Measurements from ENCODE around the gene ALDH3A1. TPM values are rescaled to one million over a fixed set of nuclear protein-coding genes. Genes with fewer than 3 reads are reported as not detected.

Gene ALDH3A1
- total and polyA plus RNA-seq, 2 of the 4 experiments (the other 2 are of a cell fraction) = not detected

DNA sequence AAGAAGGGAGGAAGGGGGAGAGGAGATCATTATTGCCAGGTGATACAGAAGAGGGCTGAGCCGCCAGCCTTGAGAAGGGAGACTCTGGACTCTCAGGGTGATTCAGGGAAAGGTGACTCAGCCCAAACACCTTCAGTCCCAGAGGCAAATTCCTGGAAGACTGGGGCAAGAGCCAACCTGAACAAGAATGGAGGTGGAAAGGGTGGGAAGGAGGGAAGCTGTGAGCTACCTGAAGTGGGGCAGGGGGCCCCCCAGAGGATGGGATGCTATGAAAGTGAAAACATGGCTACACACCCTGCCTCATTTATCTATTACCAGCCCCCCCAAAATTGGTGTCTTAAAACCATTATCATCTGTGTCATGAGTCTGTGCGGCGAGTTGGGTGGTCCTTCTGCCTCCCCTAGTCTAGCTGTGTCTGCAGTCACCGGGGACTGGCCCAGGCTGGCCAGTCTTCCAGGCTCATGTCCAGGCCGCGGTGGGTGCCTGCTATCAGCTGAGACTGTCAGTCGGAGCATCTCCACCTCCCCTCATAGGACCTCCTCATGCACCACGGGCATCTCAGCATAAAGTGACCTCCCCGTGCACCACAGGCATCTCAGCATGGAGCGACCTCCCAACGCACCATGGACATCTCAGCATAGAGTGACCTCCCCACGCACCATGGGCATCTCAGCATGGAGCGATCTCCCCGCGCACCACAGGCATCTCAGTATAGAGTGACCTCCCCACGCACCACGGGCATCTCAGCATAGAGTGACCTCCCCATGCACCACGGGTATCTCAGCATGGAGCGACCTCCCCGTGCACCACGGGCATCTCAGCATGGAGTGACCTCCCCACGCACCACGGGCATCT is 28.5 kb downstream of the ALDH3A1 start (continued):
- TF ChIP-seq SMC3 (IDR thresholded peaks at IDR 0.05; ENCODE audit: low read depth, low read length) = no peak

DNA sequence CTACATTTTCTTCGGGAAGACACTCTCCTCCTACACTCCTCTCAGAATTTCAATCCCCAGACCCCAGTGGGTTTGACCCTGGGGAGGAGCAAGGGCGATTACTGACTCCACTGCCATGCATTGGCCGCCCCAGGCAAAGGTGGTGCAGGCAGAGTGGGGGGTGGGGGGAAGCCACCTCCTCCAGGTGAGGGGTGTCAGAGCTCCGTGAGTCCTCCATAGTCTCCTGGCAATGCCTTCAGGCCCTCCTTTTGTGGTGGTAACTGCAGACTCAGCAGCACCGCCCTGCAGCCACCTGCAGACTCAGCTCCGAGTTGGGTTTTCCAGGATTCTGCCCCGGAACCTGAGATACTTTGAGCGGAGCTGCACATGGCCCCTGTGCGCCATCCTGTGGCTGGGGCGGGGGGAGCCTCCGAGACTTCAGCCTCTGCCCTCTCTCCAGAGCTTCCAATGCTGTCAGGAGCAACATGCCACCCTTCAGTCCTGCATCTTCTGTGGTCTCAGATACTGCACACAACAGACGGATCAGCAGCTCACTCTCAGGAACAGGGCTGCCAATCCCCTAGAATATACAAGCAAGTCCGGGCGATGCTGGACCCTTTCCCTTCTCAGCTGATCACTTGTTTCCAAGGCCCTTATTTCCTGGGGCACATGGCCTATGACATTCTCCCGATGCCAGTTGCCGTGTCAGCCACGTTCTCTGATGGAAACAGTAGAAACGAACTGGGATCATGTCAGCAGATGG is 29.3 kb downstream of the ALDH3A1 start:
- Histone ChIP-seq H3K14ac (replicated peaks; ENCODE audit: low read depth, low read length) (no peak overlapping the region), H3K27ac (ENCODE audit: insufficient read depth, low read length) (no peak overlapping the region), H2AK5ac (ENCODE audit: low read depth, low read length) (no peak overlapping the region), H3K27me3 (ENCODE audit: control insufficient read depth, insufficient read depth, low read length) (peaks cover 22% of the 10 kb centered on the region; the same call in 1 of the 2 replicates), H3K18ac (ENCODE audit: low read depth, low read length) (no peak overlapping the region), H4K91ac (ENCODE audit: insufficient read depth, low read depth, low read length) (no peak overlapping the region), H3K79me1 (ENCODE audit: low read depth in 1 of 2, low read length in 2 of 2) (no peaks in the 10 kb centered on the region), H3K36me3 (ENCODE audit: control insufficient read depth, insufficient read depth, low read length) (no peaks in the 10 kb centered on the region), H3K9me3 (ENCODE audit: control insufficient read depth, insufficient read depth, low read length) (no peaks in the 10 kb centered on the region), H2AK9ac (replicated peaks; ENCODE audit: low read depth, low read length, poor library complexity) (no peak overlapping the region), H3K4me1 (ENCODE audit: control insufficient read depth, insufficient read depth, low read length) (no peaks in the 10 kb centered on the region), H2BK20ac (ENCODE audit: low read depth, low read length) (no peak overlapping the region), H4K5ac (ENCODE audit: low read depth, low read length) (no peak overlapping the region), H4K8ac (ENCODE audit: low read depth in 2 of 2, low read length in 2 of 2) (no peak overlapping the region), H3K9me1 (ENCODE audit: insufficient read depth, low read length) (no peaks in the 10 kb centered on the region), H3K9ac (ENCODE audit: low read depth, low read length) (no peak overlapping the region), H2BK5ac (ENCODE audit: low read depth, low read length, poor library complexity, severe bottlenecking) (no peak overlapping the region), H4K20me1 (ENCODE audit: insufficient read depth, low read length) (no peaks in the 10 kb centered on the region), H3K4ac (ENCODE audit: low read depth, low read length) (no peak overlapping the region), H2BK120ac (ENCODE audit: low read depth, low read length) (no peak overlapping the region), H3K56ac (ENCODE audit: extremely low read depth, insufficient read depth, low read length) (no peak overlapping the region), H3K4me3 (ENCODE audit: insufficient read depth, low read depth, low read length) (no peak overlapping the region), H2AFZ (replicated peaks; ENCODE audit: low read length, poor library complexity) (no peak overlapping the region), H2BK15ac (ENCODE audit: low read depth, low read length) (no peak overlapping the region), H3K23ac (ENCODE audit: low read depth, low read length) (no peak overlapping the region), H3K4me2 (ENCODE audit: low read depth, low read length) (no peak overlapping the region)
- no peak for DNase-seq
- in situ Hi-C loops (cut with MboI; ENCODE audit: low sequenced_read_pairs) (no loop called here), intact Hi-C loops (cut with micrococcal nuclease) (no loop called here), dilution Hi-C loops (cut with HindIII; ENCODE audit: low sequenced_read_pairs, unreplicated experiment) (no loop called here)
- no TSS peak for BruUV-seq (replicated peaks)
- 61% methylated on average over 5 of the region's 18 CpGs; no CpG with 5 or more reads in 1 of the 2 experiments for WGBS, 2 experiments (ENCODE audit: extremely low coverage in 2 of 2, insufficient read length in 1 of 2)
- no peak for TF ChIP-seq CEBPB (IDR thresholded peaks at IDR 0.05; ENCODE audit: low read depth, low read length)
- TF ChIP-seq, protein P1, sequence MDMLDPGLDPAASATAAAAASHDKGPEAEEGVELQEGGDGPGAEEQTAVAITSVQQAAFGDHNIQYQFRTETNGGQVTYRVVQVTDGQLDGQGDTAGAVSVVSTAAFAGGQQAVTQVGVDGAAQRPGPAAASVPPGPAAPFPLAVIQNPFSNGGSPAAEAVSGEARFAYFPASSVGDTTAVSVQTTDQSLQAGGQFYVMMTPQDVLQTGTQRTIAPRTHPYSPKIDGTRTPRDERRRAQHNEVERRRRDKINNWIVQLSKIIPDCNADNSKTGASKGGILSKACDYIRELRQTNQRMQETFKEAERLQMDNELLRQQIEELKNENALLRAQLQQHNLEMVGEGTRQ (IDR thresholded peaks at IDR 0.05; ENCODE audit: low read depth, low read length) = no peak
- TF ChIP-seq RFX5 (IDR thresholded peaks at IDR 0.05; ENCODE audit: low read depth, low read length) = no peak
- TF ChIP-seq, protein P2, sequence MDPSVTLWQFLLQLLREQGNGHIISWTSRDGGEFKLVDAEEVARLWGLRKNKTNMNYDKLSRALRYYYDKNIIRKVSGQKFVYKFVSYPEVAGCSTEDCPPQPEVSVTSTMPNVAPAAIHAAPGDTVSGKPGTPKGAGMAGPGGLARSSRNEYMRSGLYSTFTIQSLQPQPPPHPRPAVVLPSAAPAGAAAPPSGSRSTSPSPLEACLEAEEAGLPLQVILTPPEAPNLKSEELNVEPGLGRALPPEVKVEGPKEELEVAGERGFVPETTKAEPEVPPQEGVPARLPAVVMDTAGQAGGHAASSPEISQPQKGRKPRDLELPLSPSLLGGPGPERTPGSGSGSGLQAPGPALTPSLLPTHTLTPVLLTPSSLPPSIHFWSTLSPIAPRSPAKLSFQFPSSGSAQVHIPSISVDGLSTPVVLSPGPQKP (IDR thresholded peaks at IDR 0.05; ENCODE audit: borderline replicate concordance, low read depth, low read length) = no peak
- TF ChIP-seq NFE2L2 (IDR thresholded peaks at IDR 0.05; ENCODE audit: low read depth, low read length) = no peak
- no peak for TF ChIP-seq SMC3 (IDR thresholded peaks at IDR 0.05; ENCODE audit: low read depth, low read length)
- no peak for TF ChIP-seq POLR2A (IDR thresholded peaks at IDR 0.05; ENCODE audit: low read depth, low read length)
- no peak for TF ChIP-seq MXI1 (IDR thresholded peaks at IDR 0.05; ENCODE audit: borderline replicate concordance, low read depth, low read length)
- no peak for TF ChIP-seq RAD21 (IDR thresholded peaks at IDR 0.05; ENCODE audit: low read length)
- TF ChIP-seq FOS (IDR thresholded peaks at IDR 0.05; ENCODE audit: low read depth, low read length) = no peak
- ChIA-PET POLR2A (ENCODE audit: unreplicated experiment) (no interaction called here), CTCF (interaction anchor here (0.6 kb wide), 1 partner anchor 127 kb away, joined by 3 read pairs; no protein-coding TSS in a partner anchor)
- ATAC-seq (ENCODE audit: low read depth) = no peak
